Cardiac septum (tissue), 1 donor: ENCODE measurements around the gene MANF. TPM values are rescaled to one million over a fixed set of nuclear protein-coding genes. Genes with fewer than 3 reads are reported as not detected.

ENCODE experiments used
- DNase-seq: peaks from one replicate; pipeline ENCODE4 v3.0.0-alpha.2; 2020; ENCODE audit warnings: low spot score
- intact Hi-C: fragments of 100-400 bp; cut with DNase I; formaldehyde crosslinking; loops from one replicate; pipeline ENCODE4 v1.14.0; 2022
- total RNA-seq: library from RNA; stranded (reverse); fragmentation: NEBNext Ultra II Directional; extraction: Animal tissue kit (Norgen Biotek cat#: 25700); gene quantifications from one replicate; pipeline ENCODE4 v1.2.1, GENCODE V29; 2021
- donor health status: DM: no; HTN: no; CAD: no.

Gene MANF
- total RNA-seq, 1 donor from 2014 or later, result 77.6 TPM

DNA sequence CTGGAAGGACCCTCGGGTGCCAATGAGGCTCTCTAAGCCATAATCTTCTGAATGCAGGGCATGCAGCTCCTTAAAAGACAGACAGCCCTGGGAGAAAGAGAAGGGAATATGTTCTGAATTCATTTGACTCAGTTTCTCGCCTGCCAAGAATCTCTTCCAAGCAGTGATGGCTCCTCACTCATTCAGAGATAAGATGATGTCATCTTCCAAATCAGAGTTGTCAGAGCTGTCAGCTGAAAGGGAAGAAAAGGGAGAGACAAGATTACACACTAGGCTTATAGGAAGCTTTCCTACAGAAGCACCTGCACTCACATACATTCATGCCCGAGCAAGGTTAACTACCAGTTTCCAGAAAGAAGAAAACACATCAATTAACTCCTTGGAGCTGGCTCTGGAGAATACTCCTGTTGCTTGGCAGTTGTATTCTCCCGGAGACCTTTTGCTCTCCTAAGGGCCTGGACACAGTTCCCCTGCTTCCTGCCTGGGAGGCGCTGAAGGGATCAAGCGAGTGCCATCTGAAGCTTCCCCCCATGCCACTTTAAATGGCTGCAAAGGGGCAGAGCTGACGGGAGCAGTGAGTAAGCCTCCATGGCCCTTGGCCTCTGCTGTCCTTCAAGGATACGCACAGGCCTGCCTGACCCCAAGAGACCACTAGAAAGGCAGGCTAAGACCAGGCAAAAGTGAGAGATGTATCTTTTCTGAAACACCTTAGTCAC lies 13.7 kb downstream of the MANF start:
- intact Hi-C loops, result no loop called here
- no peak for DNase-seq

DNA sequence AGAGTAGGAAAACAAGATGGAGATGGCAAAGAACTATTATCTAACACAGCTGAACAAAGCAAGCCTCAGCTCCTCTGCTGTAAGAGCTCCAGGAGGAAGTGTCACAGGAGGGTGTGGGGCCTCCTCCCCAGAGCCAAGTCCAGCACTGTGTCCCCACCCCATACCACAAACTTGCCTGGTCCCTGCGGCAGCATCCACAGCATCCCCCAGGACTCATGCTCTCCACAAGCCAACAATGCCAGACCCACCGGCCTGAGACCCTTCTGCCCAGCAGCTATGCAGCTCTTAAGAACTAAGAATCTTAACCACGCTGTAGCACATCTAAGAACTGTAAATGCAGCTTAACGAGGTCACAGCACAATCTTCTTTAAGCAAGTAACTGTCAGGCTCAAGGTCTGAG lies 15.1 kb downstream of the MANF start:
- intact Hi-C loops, result no loop called here
- DNase-seq, result no peak

DNA sequence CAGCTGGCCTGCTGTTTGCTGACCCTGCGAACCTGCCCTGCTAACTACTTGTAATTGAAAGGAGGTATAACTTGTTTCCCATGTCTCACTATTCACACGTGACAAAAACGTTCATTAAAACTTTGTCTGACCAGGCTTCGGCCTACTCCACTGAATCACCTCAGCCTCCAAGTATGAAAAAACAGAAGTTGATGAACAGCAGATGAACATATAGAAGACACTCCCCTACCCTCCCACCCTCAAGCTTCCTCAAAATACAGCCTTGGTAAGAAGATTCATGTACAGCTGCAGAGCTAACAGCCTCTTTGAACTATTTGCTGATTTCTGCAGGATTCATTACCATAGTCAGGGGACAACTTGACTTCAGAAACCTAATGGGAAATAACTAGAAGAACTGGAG lies 16.6 kb downstream of the MANF start:
- DNase-seq, result no peak
- intact Hi-C loops, result no loop called here

DNA sequence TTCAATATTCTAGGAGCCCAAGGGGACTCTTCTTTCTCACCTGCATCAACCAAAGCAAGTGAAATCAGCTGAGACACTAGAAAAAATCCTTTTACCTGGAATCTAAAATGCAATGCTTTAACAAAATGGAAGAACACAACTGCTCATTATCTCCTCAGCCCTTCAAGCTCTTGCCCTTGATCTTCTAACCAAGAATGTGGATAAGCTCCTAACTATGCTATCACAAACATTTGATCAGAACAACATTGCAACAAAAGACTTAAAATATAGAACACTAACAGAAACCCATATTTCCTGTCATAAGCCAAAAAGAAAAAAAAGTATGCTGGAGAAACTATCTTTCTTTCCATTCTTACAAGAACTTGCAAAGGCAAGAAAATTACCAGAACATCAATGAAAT lies 18.6 kb downstream of the MANF start:
- DNase-seq, result no peak
- intact Hi-C loops, result no loop called here

- intact Hi-C loops, result no loop called here
- no peak for DNase-seq
Measured at GRCh38 chr3:51408021-51408420, 22.9 kb downstream of the MANF start.

DNA sequence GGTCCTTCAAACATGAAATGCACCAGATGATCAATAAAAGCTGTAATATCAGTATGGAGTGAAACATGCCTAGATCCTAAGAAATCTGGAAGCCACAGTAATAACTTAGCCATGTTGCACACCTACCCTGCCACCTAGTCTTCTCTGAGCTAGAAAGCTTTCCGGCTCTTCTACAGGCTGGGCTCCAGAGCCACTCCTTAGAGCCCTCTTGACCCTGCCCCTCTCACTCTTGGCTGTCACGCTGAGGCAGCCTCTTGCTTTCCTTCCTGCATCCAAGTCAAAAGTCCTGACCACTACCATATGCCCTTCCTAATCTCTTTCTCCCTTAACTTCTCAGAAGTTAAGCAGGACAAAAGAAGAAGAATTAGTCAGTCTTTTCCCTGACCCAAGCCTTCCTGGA lies 23.7 kb downstream of the MANF start:
- no peak for DNase-seq
- intact Hi-C loops, result no loop called here

- no peak for DNase-seq
- intact Hi-C loops, result no loop called here
Measured at GRCh38 chr3:51422211-51422610, 37.1 kb downstream of the MANF start.

DNA sequence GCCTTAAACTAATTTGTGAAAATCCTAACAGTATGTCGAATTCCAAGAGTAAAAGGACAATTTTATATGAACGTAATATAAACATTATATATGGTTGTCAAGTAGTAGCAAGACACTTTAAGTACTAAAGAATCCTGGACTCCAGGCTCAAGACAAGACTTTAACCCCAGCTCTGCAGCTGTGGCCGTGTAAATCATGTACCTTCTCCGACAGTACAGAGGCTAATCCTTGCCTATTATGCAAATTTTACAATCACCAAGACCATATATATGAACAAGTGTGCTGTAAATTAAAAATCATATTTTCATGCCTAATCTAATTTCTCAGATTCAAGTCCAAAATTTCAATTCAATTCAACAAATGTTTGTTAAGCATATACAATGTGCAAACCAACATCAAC lies 41.8 kb downstream of the MANF start:
- intact Hi-C loops, result no loop called here

DNA sequence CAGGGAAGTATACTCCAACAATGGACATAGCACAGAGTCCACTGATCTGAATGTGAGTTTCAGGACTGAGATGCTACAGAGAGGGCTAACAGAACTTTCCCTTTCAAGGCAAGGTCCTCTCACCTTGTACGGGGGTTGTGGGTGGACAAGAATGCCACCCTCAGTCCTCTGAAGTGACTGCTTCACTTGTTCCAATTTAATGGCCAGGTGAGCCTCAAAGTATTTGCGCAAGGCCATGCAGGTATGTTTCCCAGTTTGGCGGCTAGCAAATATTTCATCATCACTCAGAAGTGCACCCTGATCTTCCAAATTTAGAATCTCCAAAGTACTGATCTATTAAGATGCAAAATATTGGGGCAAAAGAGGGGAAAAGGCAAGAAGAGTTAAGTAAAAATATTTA lies 44.0 kb downstream of the MANF start:
- intact Hi-C loops, result no loop called here
- no peak for DNase-seq

More for the DNA sequence above, 41.8 kb downstream of the MANF start:
- no peak for DNase-seq

DNA sequence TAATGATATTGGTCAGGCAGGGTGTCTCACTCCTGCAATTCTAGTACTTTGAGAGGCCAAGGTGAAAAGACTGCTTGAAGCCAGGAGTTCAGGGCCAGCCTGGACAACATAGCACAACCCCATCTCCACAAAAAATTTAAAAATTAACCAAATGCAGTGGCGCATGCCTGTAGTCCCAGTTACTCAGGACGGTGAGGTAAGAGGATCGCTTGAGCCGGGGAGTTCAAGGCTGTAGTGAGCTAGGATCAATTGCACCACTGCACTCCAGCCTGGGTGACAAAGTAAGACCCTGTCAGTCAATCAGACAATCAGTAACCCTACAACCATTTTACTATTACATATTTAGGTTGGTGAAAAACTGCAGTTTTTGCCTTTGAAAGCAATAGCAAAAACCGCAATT lies 49.0 kb downstream of the MANF start:
- intact Hi-C loops, result no loop called here

GRCh38 chr3:51434746-51435327 lies 49.7 kb downstream of the MANF start:
- intact Hi-C loops, result no loop called here
- no peak for DNase-seq

More for the DNA sequence above, 49.0 kb downstream of the MANF start:
- DNase-seq, result no peak

- DNase-seq, result no peak
- intact Hi-C loops, result no loop called here
Measured at GRCh38 chr3:51436998-51437639, 52.0 kb downstream of the MANF start.

Other genes starting within 250 kb of the MANF start
- 18.1 TPM for gene RBM15B, start 6.0 kb downstream of the MANF start, total RNA-seq
- gene DCAF1, start 114.7 kb downstream of the MANF start, total RNA-seq, result 15.4 TPM
- gene RAD54L2, start 153.4 kb downstream of the MANF start, total RNA-seq, result 16.5 TPM